Stimulated activated CD4-positive, alpha-beta T cell treated with anti-CD3 and anti-CD28 coated beads, Interleukin-1b, Interleukin-23, amount 100 ng/mL, for 24 hours (primary cell): ENCODE measurements around the gene TMC5.
"Not testable (repeated sequence)": the region's sequence is repeated elsewhere in the genome, so short reads cannot be mapped to it uniquely, and the experiment has no call there.

Source experiments
- DNase-seq, 4 experiments: peaks; one replicate each; pipeline ENCODE4 v3.0.0-alpha.2; 2020; ENCODE audit warnings: low read depth in 4 of 4, low spot score in 1 of 4

Gene TMC5, protein sequence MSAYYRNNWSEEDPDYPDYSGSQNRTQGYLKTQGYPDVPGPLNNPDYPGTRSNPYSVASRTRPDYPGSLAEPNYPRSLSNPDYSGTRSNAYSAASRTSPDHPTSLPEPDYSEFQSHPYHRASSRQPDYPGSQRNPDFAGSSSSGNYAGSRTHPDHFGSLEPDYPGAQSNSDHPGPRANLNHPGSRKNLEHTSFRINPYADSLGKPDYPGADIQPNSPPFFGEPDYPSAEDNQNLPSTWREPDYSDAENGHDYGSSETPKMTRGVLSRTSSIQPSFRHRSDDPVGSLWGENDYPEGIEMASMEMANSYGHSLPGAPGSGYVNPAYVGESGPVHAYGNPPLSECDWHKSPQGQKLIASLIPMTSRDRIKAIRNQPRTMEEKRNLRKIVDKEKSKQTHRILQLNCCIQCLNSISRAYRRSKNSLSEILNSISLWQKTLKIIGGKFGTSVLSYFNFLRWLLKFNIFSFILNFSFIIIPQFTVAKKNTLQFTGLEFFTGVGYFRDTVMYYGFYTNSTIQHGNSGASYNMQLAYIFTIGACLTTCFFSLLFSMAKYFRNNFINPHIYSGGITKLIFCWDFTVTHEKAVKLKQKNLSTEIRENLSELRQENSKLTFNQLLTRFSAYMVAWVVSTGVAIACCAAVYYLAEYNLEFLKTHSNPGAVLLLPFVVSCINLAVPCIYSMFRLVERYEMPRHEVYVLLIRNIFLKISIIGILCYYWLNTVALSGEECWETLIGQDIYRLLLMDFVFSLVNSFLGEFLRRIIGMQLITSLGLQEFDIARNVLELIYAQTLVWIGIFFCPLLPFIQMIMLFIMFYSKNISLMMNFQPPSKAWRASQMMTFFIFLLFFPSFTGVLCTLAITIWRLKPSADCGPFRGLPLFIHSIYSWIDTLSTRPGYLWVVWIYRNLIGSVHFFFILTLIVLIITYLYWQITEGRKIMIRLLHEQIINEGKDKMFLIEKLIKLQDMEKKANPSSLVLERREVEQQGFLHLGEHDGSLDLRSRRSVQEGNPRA

GRCh38 chr16:19417640-19418039, at the start of gene TMC5:
Gene TMC5, plus strand, starts transcription at chr16:19417883. Its CDS starts 22,156 bp downstream, at chr16:19440039.
- DNase-seq: no peak

DNA sequence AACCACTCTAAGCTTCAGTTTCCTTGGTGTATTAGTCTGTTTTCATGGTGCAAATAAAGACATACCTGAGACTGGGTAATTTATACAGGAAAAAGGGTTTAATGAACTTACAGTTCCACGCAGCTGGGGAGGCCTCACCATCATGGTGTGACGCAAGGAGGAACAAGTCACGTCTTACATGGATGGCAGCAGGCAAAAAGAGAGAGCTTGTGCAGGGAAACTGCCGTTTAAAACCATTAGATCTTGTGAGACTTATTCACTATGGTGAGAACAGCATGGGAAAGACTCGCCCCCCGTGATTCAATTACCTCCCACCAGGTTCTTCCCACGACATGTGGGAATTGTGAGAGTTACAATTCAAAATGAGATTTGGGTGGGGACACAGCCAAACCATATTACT, 45.1 kb upstream of the TMC5 start:
- not testable (repeated sequence) for DNase-seq

GRCh38 chr16:19374402-19374801, 43.3 kb upstream of the TMC5 start:
- DNase-seq: no peak

GRCh38 chr16:19375561-19376158, 42.0 kb upstream of the TMC5 start:
- DNase-seq: peak in 1 of 4 experiments; percentile 7

GRCh38 chr16:19377864-19378263, 39.8 kb upstream of the TMC5 start:
- DNase-seq: no peak

DNA sequence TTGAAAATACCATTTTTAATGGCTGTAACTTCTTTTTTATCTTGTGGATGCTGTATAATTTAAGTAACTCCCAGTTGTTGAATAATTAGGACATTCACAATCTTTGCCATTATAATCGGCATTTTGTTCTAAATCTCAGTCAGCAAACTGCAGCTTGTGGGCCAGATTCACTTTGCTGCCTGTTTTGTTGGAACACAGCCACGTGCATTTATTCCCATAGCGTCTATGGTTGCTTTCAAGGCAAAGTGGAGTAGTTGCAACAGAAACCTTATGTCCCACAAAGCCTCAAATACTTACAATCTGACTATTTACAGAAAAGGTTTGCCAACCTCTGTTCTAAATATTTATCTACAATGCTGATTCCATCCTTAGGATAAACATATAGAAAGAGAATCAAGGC, 39.2 kb upstream of the TMC5 start:
- DNase-seq: no peak

- no peak for DNase-seq
These were observed 37.8 kb upstream of the TMC5 start for GRCh38 chr16:19379838-19380237.

- DNase-seq: no peak
These were observed 37.4 kb upstream of the TMC5 start for GRCh38 chr16:19380328-19380727.

GRCh38 chr16:19382084-19382801, 35.4 kb upstream of the TMC5 start:
- no peak for DNase-seq

GRCh38 chr16:19382887-19383816, 34.5 kb upstream of the TMC5 start:
- no peak for DNase-seq

GRCh38 chr16:19384656-19385055, 33.0 kb upstream of the TMC5 start:
- no peak for DNase-seq

DNA sequence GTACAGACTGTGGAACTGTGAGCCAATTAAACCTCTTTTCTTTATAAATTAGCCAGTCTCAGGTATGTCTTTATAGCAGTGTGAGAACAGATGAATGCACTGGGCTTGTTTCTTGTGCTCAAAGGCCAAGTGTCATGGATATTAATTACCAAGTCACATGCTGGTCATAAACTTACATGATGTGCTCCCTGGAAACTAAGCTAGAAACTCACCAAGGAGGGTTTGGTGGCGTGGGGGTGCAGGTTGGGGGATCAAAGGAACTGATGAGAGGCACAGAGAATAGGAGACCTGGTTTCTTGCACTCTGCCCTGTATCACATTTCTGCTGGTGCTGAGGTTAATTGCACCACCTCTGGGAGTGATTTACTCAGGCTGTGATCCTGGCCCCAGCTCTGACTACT, 31.2 kb upstream of the TMC5 start:
- no peak for DNase-seq

- DNase-seq: peak in 3 of 4 experiments; percentile 7 to 35 (median 19)
These were observed 28.4 kb upstream of the TMC5 start for GRCh38 chr16:19389246-19389645.

DNA sequence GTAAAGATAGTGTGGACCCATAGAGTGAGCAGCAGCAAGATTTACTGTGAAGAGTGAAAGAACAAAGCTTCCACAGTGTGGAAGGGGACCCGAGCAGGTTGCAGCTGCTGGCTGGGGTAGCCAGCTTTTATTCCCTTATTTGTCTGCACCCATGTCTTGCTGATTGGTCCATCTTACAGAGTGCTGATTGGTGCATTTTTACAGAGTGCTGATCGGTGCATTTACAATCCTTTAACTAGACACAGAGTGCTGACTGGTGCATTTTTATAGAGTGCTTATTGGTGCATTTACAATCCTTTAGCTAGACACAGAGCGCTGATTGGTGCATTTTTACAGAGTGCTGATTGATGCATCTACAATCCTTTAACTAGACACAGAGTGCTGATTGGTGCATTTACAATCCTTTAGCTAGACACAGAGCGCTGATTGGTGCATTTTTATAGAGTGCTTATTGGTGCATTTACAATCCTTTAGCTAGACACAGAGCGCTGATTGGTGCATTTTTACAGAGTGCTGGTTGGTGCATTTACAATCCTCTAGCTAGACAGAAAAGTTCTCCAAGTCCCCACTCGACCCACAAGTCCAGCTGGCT, 26.4 kb upstream of the TMC5 start:
- DNase-seq: not testable (repeated sequence)

GRCh38 chr16:19392352-19392751, 25.3 kb upstream of the TMC5 start:
- no peak for DNase-seq

GRCh38 chr16:19393226-19394111, 24.2 kb upstream of the TMC5 start:
- DNase-seq: no peak

- DNase-seq: not testable (repeated sequence)
These were observed 21.9 kb upstream of the TMC5 start for GRCh38 chr16:19395646-19396267.

- no peak for DNase-seq
These were observed 21.1 kb upstream of the TMC5 start for GRCh38 chr16:19396555-19397011.
